HepG2 (cell line): ENCODE data around the gene CD70. TPM values are rescaled to one million over a fixed set of nuclear protein-coding genes. Genes with fewer than 3 reads are reported as not detected.

Experiments used
- CBX1 ChIP-seq: IDR thresholded peaks from one replicate; pipeline ENCODE4 v1.6.1; 2016; ENCODE audit warnings: antibody characterized with exemption, low read depth
- CENPX ChIP-seq: sonication (generic); formaldehyde crosslinking; IDR thresholded peaks from 2 replicates; pipeline ENCODE4 v1.9.0; 2021; ENCODE audit warnings: mild to moderate bottlenecking, missing genetic modification reagents, moderate library complexity
- HIVEP1 ChIP-seq: sonication (generic); formaldehyde crosslinking; IDR thresholded peaks from 2 replicates; pipeline ENCODE4 v1.4.0; 2020; ENCODE audit warnings: mild to moderate bottlenecking, missing genetic modification reagents
- KDM2A ChIP-seq: sonication (generic); formaldehyde crosslinking; IDR thresholded peaks from 2 replicates; pipeline ENCODE4 v1.4.0; 2020; ENCODE audit warnings: low read depth, missing genetic modification reagents, borderline replicate concordance
- KDM5B ChIP-seq: sonication (generic); formaldehyde crosslinking; IDR thresholded peaks from 2 replicates; pipeline ENCODE4 v1.4.0; 2020; ENCODE audit warnings: missing genetic modification reagents, mild to moderate bottlenecking, borderline replicate concordance
- NFATC3 ChIP-seq: sonication (generic); formaldehyde crosslinking; IDR thresholded peaks from 2 replicates; pipeline ENCODE4 v1.5.1; 2020; ENCODE audit warnings: mild to moderate bottlenecking, missing genetic modification reagents
- PCBP1 ChIP-seq: fragments of 200-400 bp; formaldehyde crosslinking; IDR thresholded peaks from 2 replicates; pipeline ENCODE4 v1.6.1; 2017; ENCODE audit warnings: mild to moderate bottlenecking, low read depth, low read length, borderline replicate concordance
- RBFOX2 ChIP-seq: fragments of 200-400 bp; formaldehyde crosslinking; IDR thresholded peaks from 2 replicates; pipeline ENCODE4 v1.6.1; 2017; ENCODE audit warnings: low read depth, mild to moderate bottlenecking, low read length
- TARDBP ChIP-seq: sonication (generic); formaldehyde crosslinking; IDR thresholded peaks from 2 replicates; pipeline ENCODE4 v1.8.0; 2022; ENCODE audit warnings: mild to moderate bottlenecking, missing genetic modification reagents
- TBX3 ChIP-seq: fragments of 450-650 bp; IDR thresholded peaks from 2 replicates; pipeline ENCODE4 v1.6.1; 2017; ENCODE audit warnings: antibody characterized with exemption, mild to moderate bottlenecking, inconsistent platforms, borderline replicate concordance
- ZFP37 ChIP-seq: sonication (generic); formaldehyde crosslinking; IDR thresholded peaks from 2 replicates; pipeline ENCODE4 v1.4.0; 2020; ENCODE audit warnings: missing genetic modification reagents, borderline replicate concordance
- ZMYM4 ChIP-seq: sonication (generic); formaldehyde crosslinking; IDR thresholded peaks from 2 replicates; pipeline ENCODE4 v1.8.1; 2023; ENCODE audit warnings: mild to moderate bottlenecking, missing genetic modification reagents
- ZNF17 ChIP-seq: sonication (generic); formaldehyde crosslinking; IDR thresholded peaks from 2 replicates; pipeline ENCODE4 v1.5.0; 2020; ENCODE audit warnings: mild to moderate bottlenecking, missing genetic modification reagents
- ZNF292 ChIP-seq: sonication (generic); formaldehyde crosslinking; IDR thresholded peaks from 2 replicates; pipeline ENCODE4 v1.8.1; 2022; ENCODE audit warnings: mild to moderate bottlenecking, low read depth, missing genetic modification reagents, borderline replicate concordance
- polyA plus RNA-seq, 8 experiments: library from polyadenylated mRNA; depleted of rRNA in 3 of 8; stranded (reverse) in 7 of 8; unstranded in 1 of 8; fragments of >200 nt; fragmentation: Illumina TruSeq in 4 of 8; extraction: Trizol in 4 of 8; gene quantifications; 2 replicates each; pipeline versions ENCODE4 v1.2.1 to v1.2.3, GENCODE V29; 2011 to 2016; ENCODE audit warnings: low read depth in 4 of 8, missing spikeins in 1 of 8, mixed read lengths in 1 of 8; ENCODE audit not compliant: insufficient read depth in 1 of 8
- total RNA-seq, 5 experiments: library from RNA; depleted of rRNA; stranded (reverse); fragments of >200 nt; fragmentation: Illumina TruSeq; extraction: Trizol; gene quantifications; 2 replicates each; pipeline ENCODE4 v1.2.3, GENCODE V29; 2016; ENCODE audit warnings: low read depth in 1 of 5
- TF ChIP-seq, protein P1 (sequence below): sonication (generic); formaldehyde crosslinking; IDR thresholded peaks from 2 replicates; pipeline ENCODE4 v1.4.0; 2020; ENCODE audit warnings: mild to moderate bottlenecking, missing genetic modification reagents
- TF ChIP-seq, protein P2 (sequence below), 2 experiments: sonication (generic) in 1 of 2; formaldehyde crosslinking in 1 of 2; IDR thresholded peaks; 2 replicates each; pipeline versions ENCODE4 v1.4.0 to v1.6.1; 2018 to 2020; ENCODE audit warnings: missing genetic modification reagents in 2 of 2, borderline replicate concordance in 1 of 2, low read depth in 1 of 2, mild to moderate bottlenecking in 1 of 2, missing biosample characterization in 1 of 2
- TF ChIP-seq, protein P3 (sequence below): fragments of 450-650 bp; IDR thresholded peaks from 2 replicates; pipeline ENCODE4 v1.6.1; 2016
- TF ChIP-seq, protein P4 (sequence below): sonication (generic); formaldehyde crosslinking; IDR thresholded peaks from 2 replicates; pipeline ENCODE4 v1.8.1; 2023; ENCODE audit warnings: mild to moderate bottlenecking, missing genetic modification reagents

CD70 gene
- total and polyA plus RNA-seq, 2 of the 13 experiments (the other 11 are each of a cell fraction or from before 2014, with no cell fraction given), result 0.13 TPM; not detected in 1

DNA sequence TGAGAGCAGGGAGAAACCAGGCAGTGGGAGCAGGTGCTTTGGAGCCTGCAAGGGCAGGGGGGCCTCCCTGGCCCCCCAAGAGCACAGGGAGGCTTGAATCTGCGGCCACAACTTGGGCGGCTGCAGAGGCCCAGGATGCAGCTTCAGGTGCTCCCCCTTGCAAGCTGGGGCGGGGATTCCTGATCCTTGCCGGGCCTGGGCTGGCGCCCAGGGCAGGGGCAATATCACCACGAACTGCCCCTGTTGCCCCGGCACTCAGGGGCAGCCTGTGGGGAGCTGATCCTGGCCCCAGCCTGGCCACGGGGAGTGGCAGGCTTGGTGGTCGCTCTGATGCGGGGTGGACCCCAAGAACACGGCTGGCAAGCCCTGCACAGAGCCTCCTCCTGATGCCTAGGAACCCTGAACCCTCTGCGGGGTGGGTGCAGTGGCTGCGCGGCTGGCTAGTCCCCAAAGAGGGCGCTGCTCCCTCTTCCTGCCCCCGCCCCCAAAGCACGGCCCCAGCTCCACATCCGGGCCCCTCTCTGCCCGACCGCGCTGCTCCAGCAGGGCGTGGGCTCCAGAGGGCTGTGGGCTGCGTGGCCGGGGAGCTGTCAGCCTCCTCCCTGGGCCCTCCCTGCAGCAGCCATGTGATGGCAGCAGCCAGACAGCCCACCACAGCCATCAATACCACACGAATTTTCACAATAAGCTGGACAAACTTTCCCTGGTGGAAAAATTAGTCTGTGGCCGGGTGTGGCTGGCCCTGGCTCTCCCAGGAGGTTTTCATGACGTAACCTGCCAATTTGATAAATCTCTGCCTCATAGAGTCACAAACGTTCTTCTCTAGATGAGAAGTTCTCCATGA lies 39.1 kb downstream of the CD70 start (continued):
- TF ChIP-seq, protein P1, sequence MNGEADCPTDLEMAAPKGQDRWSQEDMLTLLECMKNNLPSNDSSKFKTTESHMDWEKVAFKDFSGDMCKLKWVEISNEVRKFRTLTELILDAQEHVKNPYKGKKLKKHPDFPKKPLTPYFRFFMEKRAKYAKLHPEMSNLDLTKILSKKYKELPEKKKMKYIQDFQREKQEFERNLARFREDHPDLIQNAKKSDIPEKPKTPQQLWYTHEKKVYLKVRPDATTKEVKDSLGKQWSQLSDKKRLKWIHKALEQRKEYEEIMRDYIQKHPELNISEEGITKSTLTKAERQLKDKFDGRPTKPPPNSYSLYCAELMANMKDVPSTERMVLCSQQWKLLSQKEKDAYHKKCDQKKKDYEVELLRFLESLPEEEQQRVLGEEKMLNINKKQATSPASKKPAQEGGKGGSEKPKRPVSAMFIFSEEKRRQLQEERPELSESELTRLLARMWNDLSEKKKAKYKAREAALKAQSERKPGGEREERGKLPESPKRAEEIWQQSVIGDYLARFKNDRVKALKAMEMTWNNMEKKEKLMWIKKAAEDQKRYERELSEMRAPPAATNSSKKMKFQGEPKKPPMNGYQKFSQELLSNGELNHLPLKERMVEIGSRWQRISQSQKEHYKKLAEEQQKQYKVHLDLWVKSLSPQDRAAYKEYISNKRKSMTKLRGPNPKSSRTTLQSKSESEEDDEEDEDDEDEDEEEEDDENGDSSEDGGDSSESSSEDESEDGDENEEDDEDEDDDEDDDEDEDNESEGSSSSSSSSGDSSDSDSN, result peak; percentile 52; the same call in 1 of the 2 replicates
- TF ChIP-seq RBFOX2, result no peak
- TF ChIP-seq ZNF17 (CRISPR knock-in tag), result no peak
- no peak for TF ChIP-seq NFATC3 (CRISPR knock-in tag)
- peak; percentile 35; the same call in 1 of the 2 replicates for TF ChIP-seq KDM2A (CRISPR knock-in tag)
- TF ChIP-seq KDM5B, result no peak; the same call in 1 of the 2 replicates
- no peak for TF ChIP-seq TBX3
- peak; percentile 23; the same call in 1 of the 2 replicates for TF ChIP-seq ZMYM4 (CRISPR knock-in tag)
- TF ChIP-seq TARDBP (CRISPR knock-in tag), result 0 out of 2 replicates have a peak, but pooled peaks have one; percentile 19
- TF ChIP-seq HIVEP1 (CRISPR knock-in tag), result no peak
- TF ChIP-seq, protein P2, sequence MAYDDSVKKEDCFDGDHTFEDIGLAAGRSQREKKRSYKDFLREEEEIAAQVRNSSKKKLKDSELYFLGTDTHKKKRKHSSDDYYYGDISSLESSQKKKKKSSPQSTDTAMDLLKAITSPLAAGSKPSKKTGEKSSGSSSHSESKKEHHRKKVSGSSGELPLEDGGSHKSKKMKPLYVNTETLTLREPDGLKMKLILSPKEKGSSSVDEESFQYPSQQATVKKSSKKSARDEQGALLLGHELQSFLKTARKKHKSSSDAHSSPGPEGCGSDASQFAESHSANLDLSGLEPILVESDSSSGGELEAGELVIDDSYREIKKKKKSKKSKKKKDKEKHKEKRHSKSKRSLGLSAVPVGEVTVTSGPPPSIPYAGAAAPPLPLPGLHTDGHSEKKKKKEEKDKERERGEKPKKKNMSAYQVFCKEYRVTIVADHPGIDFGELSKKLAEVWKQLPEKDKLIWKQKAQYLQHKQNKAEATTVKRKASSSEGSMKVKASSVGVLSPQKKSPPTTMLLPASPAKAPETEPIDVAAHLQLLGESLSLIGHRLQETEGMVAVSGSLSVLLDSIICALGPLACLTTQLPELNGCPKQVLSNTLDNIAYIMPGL (CRISPR knock-in tag; IDR thresholded peaks at IDR 0.05; ENCODE audit: borderline replicate concordance in 1 of 2, low read depth in 1 of 2), result peak; percentile 80 to 84; a peak in 3 of 4 replicates
- TF ChIP-seq CBX1, result no peak
- TF ChIP-seq, protein P3, sequence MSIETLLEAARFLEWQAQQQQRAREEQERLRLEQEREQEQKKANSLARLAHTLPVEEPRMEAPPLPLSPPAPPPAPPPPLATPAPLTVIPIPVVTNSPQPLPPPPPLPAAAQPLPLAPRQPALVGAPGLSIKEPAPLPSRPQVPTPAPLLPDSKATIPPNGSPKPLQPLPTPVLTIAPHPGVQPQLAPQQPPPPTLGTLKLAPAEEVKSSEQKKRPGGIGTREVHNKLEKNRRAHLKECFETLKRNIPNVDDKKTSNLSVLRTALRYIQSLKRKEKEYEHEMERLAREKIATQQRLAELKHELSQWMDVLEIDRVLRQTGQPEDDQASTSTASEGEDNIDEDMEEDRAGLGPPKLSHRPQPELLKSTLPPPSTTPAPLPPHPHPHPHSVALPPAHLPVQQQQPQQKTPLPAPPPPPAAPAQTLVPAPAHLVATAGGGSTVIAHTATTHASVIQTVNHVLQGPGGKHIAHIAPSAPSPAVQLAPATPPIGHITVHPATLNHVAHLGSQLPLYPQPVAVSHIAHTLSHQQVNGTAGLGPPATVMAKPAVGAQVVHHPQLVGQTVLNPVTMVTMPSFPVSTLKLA, result no peak
- TF ChIP-seq CENPX (CRISPR knock-in tag), result no peak
- peak; percentile 60; the same call in 1 of the 2 replicates for TF ChIP-seq ZNF292 (CRISPR knock-in tag)
- TF ChIP-seq ZFP37 (CRISPR knock-in tag), result no peak
- TF ChIP-seq PCBP1, result no peak
- TF ChIP-seq, protein P4, sequence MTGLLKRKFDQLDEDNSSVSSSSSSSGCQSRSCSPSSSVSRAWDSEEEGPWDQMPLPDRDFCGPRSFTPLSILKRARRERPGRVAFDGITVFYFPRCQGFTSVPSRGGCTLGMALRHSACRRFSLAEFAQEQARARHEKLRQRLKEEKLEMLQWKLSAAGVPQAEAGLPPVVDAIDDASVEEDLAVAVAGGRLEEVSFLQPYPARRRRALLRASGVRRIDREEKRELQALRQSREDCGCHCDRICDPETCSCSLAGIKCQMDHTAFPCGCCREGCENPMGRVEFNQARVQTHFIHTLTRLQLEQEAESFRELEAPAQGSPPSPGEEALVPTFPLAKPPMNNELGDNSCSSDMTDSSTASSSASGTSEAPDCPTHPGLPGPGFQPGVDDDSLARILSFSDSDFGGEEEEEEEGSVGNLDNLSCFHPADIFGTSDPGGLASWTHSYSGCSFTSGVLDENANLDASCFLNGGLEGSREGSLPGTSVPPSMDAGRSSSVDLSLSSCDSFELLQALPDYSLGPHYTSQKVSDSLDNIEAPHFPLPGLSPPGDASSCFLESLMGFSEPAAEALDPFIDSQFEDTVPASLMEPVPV (CRISPR knock-in tag), result 0 out of 2 replicates have a peak, but pooled peaks have one; percentile 44
